Stomach (tissue), 19 donors: ENCODE results near the gene TOM1. TPM values are rescaled to one million over a fixed set of nuclear protein-coding genes. Genes with fewer than 3 reads are reported as not detected.

Experiments used
- DNase-seq, 2 donors: peaks; one replicate each; pipeline versions ENCODE4 v3.0.0 to v3.0.0-alpha.2; 2013 to 2019
- H3K27ac ChIP-seq, 5 donors: fragments of 200-600 bp in 4 of 5; sonication (generic) in 4 of 5; one replicate each; pipeline ENCODE4 v1.5.1; 2013 to 2019; ENCODE audit warnings: mild to moderate bottlenecking in 1 of 5, moderate library complexity in 1 of 5
- H3K27me3 ChIP-seq, 3 donors: fragments of 200-600 bp; sonication (generic); one replicate each; pipeline ENCODE4 v1.5.1; 2017 to 2019; ENCODE audit warnings: mixed run types in 1 of 3
- H3K36me3 ChIP-seq, 4 donors: fragments of 200-600 bp; sonication (generic); 1 replicate in 3 of 4; 2 replicates in 1 of 4; pipeline ENCODE4 v1.5.1; 2016 to 2019
- H3K4me1 ChIP-seq, 4 donors: fragments of 200-600 bp; sonication (generic); one replicate each; pipeline ENCODE4 v1.5.1; 2016 to 2019
- H3K4me3 ChIP-seq, 4 donors: fragments of 200-600 bp; sonication (generic) in 3 of 4; one replicate each; pipeline ENCODE4 v1.5.1; 2016 to 2019; ENCODE audit warnings: mild to moderate bottlenecking in 1 of 4
- H3K9me3 ChIP-seq, 4 donors: fragments of 200-600 bp; sonication (generic); one replicate each; pipeline ENCODE4 v1.5.1; 2016 to 2019
- EP300 ChIP-seq: sonication (generic); formaldehyde crosslinking; IDR thresholded peaks from one replicate; pipeline ENCODE4 v1.6.1; 2017; ENCODE audit warnings: antibody characterized with exemption
- POLR2A ChIP-seq, 4 donors: fragments of 450-650 bp; IDR thresholded peaks; one replicate each; pipeline ENCODE4 v1.6.1; 2016; ENCODE audit warnings: antibody characterized with exemption in 4 of 4, control low read depth in 2 of 4, mild to moderate bottlenecking in 1 of 4, moderate library complexity in 1 of 4
- POLR2AphosphoS5 ChIP-seq, 3 donors: sonication (generic); formaldehyde crosslinking; IDR thresholded peaks; one replicate each; pipeline ENCODE4 v1.6.1; 2016; ENCODE audit warnings: antibody characterized with exemption in 3 of 3
- WGBS, 5 donors: extraction: QIAGEN DNeasy Blood & Tissue Kit in 3 of 5; methylation state at CpG; one replicate each; pipeline versions ENCODE4 v1.1.5 to v1.1.7; 2013 to 2018; 5-methylcytosine and 5-hydroxymethylcytosine counted together
- intact Hi-C: fragments of 100-400 bp; cut with DNase I; formaldehyde crosslinking; loops from one replicate; pipeline ENCODE4 v1.15.1; 2023; ENCODE audit warnings: low total_unique reads
- long read RNA-seq, 10 donors: transcript quantifications; one replicate each; lab custom pipeline, GENCODE V29; 2026
- polyA plus RNA-seq, 3 donors: library from polyadenylated mRNA; stranded (reverse); fragments of 200-250 nt; gene quantifications; one replicate each; pipeline ENCODE4 v1.2.3, GENCODE V29; 2013
- total RNA-seq, 5 donors: library from RNA; depleted of rRNA; stranded (reverse); fragments of >200 nt; gene quantifications; one replicate each; pipeline versions ENCODE4 v1.1.0 to v1.2.3, GENCODE V29; 2014 to 2016
- TF ChIP-seq, protein P1 (sequence below), 7 experiments: fragments of 450-650 bp in 4 of 7; fragments of 200-600 bp in 3 of 7; sonication (generic) in 3 of 7; IDR thresholded peaks; one replicate each; pipeline ENCODE4 v1.5.1; 2016 to 2019; ENCODE audit warnings: antibody characterized with exemption in 7 of 7, control low read depth in 2 of 7, mild to moderate bottlenecking in 1 of 7
- donor health status: healthy with polysubstance abuse.
- donor health status: Bipolar disorder and iron deficiency.
- donor health status: healthy.

Gene TOM1
- total RNA-seq, result 100 to 1,000 TPM in 1 of 5 donors, 10 to 100 TPM in 4; 17.3 to 150 (median 51.3) TPM
- 10 to 100 TPM; 29.3 to 32.7 (median 30.1) TPM for polyA plus RNA-seq
- long read RNA-seq, donor 1, partial matches to known transcripts, result 0 of 2 reads
- long read RNA-seq, donor 1, other reads (novel, unspliced or antisense), result 0 of 2 reads
- long read RNA-seq, donor 2, transcript TOM1-210 (15 exons, 2,389 nt), result major isoform, 5 of 6 reads
- long read RNA-seq, donor 2, partial matches to known transcripts, result 0 of 6 reads
- long read RNA-seq, donor 2, other reads (novel, unspliced or antisense), result 0 of 6 reads
- long read RNA-seq, donor 3, partial matches to known transcripts, result 0 of 1 reads
- long read RNA-seq, donor 3, other reads (novel, unspliced or antisense), result 0 of 1 reads
- long read RNA-seq, donor 4, partial matches to known transcripts, result 0 of 1 reads
- long read RNA-seq, donor 4, other reads (novel, unspliced or antisense), result 0 of 1 reads
- long read RNA-seq, donor 5, transcript TOM1-210 (15 exons, 2,389 nt), result major isoform, 7 of 8 reads
- long read RNA-seq, donor 5, partial matches to known transcripts, result 0 of 8 reads
- long read RNA-seq, donor 5, other reads (novel, unspliced or antisense), result 0 of 8 reads
- long read RNA-seq, donor 6, transcript TOM1-210 (15 exons, 2,389 nt), result major isoform, 7 of 16 reads
- long read RNA-seq, donor 6, partial matches to known transcripts, result 8 of 16 reads
- long read RNA-seq, donor 6, other reads (novel, unspliced or antisense), result 0 of 16 reads
- long read RNA-seq, donor 7, partial matches to known transcripts, result 0 of 5 reads
- long read RNA-seq, donor 7, other reads (novel, unspliced or antisense), result 0 of 5 reads
- long read RNA-seq, donor 8, partial matches to known transcripts, result 0 of 3 reads
- long read RNA-seq, donor 8, other reads (novel, unspliced or antisense), result 0 of 3 reads
- long read RNA-seq, donor 9, partial matches to known transcripts, result 5 of 5 reads
- long read RNA-seq, donor 9, other reads (novel, unspliced or antisense), result 0 of 5 reads
- long read RNA-seq, donor 10, partial matches to known transcripts, result 0 of 3 reads
- long read RNA-seq, donor 10, other reads (novel, unspliced or antisense), result 0 of 3 reads

DNA sequence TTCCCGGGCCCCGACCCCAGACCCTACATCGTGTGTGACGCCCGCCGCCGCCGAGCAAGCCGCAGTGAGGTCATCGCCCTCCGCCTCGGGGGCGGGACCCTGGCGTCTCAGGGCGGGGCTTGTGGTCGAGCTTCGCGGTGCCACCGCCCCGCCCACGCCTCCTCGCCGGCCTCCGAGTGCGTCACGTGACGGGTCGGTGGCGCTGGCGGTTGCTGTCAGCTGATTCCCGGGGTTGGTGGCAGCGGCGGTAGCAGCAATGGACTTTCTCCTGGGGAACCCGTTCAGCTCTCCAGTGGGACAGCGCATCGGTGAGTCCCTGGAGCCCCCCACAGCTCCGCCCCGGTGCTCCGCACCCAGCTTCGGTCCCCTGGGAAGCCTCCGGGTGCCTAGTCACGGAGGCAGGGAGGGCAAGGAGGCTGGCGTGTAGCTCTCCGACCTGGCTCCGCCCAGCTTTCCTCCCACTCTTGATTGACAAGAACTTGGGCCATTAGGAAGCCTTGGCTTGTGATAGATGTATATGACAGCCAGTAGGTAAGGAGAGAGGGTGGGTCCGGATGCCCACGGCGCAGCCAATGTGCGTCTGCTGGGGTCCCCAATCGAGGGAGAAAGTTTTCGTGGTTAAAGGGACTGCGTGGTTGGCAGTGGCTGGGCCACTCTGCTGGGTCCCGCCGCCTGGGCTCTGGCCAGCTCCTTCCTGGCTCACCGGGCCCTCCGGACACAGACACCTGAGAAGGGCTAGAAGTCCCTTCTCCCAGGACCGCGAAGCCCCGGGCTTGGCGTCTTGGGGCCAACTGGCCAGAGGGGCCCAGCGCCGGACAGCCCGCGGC, at the start of gene TOM1:
Gene TOM1, plus strand, starts transcription at position 222 of the 827 bp plus-strand sequence. Its CDS starts 35 bp downstream, at position 257.
- peak within 1 kb of the TSS; percentile 62 to 91 (median 73) for H3K4me3 ChIP-seq
- TF ChIP-seq POLR2A (IDR thresholded peaks at IDR 0.05), result peak in 2 of 4 donors; percentile 12 to 44
- TF ChIP-seq, protein P1, sequence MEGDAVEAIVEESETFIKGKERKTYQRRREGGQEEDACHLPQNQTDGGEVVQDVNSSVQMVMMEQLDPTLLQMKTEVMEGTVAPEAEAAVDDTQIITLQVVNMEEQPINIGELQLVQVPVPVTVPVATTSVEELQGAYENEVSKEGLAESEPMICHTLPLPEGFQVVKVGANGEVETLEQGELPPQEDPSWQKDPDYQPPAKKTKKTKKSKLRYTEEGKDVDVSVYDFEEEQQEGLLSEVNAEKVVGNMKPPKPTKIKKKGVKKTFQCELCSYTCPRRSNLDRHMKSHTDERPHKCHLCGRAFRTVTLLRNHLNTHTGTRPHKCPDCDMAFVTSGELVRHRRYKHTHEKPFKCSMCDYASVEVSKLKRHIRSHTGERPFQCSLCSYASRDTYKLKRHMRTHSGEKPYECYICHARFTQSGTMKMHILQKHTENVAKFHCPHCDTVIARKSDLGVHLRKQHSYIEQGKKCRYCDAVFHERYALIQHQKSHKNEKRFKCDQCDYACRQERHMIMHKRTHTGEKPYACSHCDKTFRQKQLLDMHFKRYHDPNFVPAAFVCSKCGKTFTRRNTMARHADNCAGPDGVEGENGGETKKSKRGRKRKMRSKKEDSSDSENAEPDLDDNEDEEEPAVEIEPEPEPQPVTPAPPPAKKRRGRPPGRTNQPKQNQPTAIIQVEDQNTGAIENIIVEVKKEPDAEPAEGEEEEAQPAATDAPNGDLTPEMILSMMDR (IDR thresholded peaks at IDR 0.05), result no peak
- TF ChIP-seq EP300, result no peak
- peak; percentile 74 to 89 (median 89) for TF ChIP-seq POLR2AphosphoS5 (IDR thresholded peaks at IDR 0.05)
- intact Hi-C loops, result no loop called here
- H3K4me1 ChIP-seq, result peaks cover 6 to 26% (median 21%) of the 10 kb centered on the region in 4 donors
- peak; percentile 98 to 99 for DNase-seq
- peaks cover 4 to 12% (median 4%) of the 10 kb centered on the region in 4 donors for H3K36me3 ChIP-seq
- H3K27ac ChIP-seq, result peak within 1 kb of the TSS; percentile 92 to 99 (median 96)
- no peaks in the 10 kb centered on the region for H3K9me3 ChIP-seq
- no peaks in the 10 kb centered on the region for H3K27me3 ChIP-seq
- 0% methylated on average over 10 to 64 of the region's 64 CpGs for WGBS, 5 donors

DNA sequence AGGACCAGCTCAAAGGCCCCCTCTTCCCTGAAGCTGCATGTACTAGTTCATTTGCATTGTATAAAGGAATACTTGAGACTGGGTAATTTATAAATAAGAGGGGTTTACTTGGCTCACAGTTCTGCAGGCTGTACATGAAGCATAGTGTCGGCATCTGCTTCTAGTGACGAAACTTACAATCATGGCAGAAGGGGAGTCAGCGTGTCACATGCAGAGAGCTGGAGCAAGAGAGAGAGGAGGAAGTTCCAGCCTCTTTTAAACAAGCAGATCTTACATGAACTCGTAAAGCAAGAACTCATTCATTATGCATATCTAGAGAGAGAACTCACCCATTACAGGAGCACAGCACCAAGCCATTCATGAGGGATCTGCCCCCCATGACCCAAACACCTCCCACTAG, 49.5 kb upstream of the TOM1 start:
- WGBS, 5 donors, result 61 to 83% (median 74%) methylated on average over 4 of the region's 4 CpGs
- no peak for DNase-seq
- H3K27me3 ChIP-seq, result no peaks in the 10 kb centered on the region
- H3K4me3 ChIP-seq, result no peak overlapping the region
- intact Hi-C loops, result no loop called here
- no peaks in the 10 kb centered on the region for H3K36me3 ChIP-seq
- no peak overlapping the region for H3K27ac ChIP-seq
- no peaks in the 10 kb centered on the region for H3K9me3 ChIP-seq
- H3K4me1 ChIP-seq, result no peaks in the 10 kb centered on the region
- no peak for TF ChIP-seq EP300
- TF ChIP-seq POLR2AphosphoS5 (IDR thresholded peaks at IDR 0.05), result no peak
- TF ChIP-seq, protein P1 (IDR thresholded peaks at IDR 0.05), result no peak
- no peak for TF ChIP-seq POLR2A (IDR thresholded peaks at IDR 0.05)

DNA sequence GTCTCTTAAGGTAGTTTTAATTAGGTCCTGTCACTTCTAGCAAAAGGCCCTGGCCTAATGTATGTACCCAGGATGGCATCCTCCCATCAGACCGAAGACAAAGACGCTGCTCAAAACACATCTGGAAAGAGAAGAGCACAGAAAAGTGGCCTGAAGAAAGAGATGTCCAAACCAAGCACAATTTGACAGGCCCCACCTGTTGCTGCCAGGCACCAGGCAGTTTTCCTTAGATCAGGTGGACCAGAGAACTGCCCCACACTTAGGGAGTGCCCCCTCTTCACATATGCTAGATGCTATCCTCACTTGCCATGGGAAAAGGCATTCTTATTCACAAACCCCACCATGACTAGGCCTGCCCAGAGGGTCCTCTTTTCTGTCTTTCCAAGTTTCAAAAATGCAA, 45.7 kb upstream of the TOM1 start:
- Histone ChIP-seq H3K9me3 (no peaks in the 10 kb centered on the region), H3K27me3 (no peaks in the 10 kb centered on the region), H3K27ac (no peak overlapping the region), H3K4me1 (peaks cover 10 to 17% (median 15%) of the 10 kb centered on the region in 4 donors), H3K4me3 (no peak overlapping the region), H3K36me3 (no peaks in the 10 kb centered on the region)
- DNase-seq, result no peak
- intact Hi-C loops, result no loop called here
- WGBS, 5 donors, result 77 to 91% (median 81%) methylated on average over 2 of the region's 2 CpGs
- TF ChIP-seq POLR2A (IDR thresholded peaks at IDR 0.05) (no peak), EP300 (no peak), POLR2AphosphoS5 (IDR thresholded peaks at IDR 0.05) (no peak)
- TF ChIP-seq, protein P1 (IDR thresholded peaks at IDR 0.05), result no peak
